NCI-H2227 (cell line): ENCODE data around the gene ARL4C.

Source experiments
- DNase-seq: peaks from one replicate; lab custom pipeline; 2025; ENCODE audit not compliant: unreplicated experiment; lab: John Stamatoyannopoulos, UW

The ARL4C gene, protein sequence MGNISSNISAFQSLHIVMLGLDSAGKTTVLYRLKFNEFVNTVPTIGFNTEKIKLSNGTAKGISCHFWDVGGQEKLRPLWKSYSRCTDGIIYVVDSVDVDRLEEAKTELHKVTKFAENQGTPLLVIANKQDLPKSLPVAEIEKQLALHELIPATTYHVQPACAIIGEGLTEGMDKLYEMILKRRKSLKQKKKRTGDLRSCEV

DNA sequence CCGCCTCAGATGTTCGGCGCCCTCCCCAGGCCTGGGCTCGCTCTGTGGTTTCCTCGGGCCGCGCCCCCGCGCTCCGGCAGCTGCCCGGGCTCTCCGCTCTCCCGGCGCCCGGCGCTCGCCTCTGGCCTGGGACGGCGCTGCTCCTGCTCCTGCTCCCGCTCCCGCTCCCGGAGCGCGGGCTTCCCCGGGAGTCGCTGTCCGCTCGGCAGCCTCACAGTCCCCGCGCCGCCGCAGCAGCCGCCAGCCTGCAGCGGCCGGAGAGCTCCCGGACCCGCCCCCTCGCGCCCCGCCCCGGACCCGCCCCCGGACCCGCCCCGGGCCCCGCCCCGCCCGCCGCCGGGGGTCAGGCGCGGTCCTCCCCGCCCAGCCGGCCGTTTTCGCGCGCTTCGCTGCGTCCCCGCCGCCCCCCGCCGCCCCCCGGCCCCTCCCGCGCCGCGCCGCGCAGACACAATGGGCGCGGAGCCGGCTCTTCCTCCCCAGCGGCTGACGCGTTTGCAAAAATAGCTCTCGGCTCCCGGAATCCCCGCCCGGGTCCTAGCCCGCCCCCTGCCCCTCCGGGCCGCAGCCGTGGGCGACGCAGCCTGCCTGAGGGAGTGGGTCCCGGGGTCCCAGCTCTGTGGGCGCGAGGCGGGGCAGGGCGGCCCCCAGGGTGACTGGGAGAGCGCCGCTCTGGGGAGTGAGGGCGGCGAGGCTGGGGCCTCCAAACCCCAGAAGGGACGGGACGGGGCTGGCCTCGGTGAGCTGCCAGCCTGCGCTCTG lies at the start of gene ARL4C:
Gene ARL4C (minus strand): TSS at position 247 of the 759 bp plus-strand sequence. CDS start 495 bp downstream, outside the sequence.
- peak; percentile 89 for DNase-seq

DNA sequence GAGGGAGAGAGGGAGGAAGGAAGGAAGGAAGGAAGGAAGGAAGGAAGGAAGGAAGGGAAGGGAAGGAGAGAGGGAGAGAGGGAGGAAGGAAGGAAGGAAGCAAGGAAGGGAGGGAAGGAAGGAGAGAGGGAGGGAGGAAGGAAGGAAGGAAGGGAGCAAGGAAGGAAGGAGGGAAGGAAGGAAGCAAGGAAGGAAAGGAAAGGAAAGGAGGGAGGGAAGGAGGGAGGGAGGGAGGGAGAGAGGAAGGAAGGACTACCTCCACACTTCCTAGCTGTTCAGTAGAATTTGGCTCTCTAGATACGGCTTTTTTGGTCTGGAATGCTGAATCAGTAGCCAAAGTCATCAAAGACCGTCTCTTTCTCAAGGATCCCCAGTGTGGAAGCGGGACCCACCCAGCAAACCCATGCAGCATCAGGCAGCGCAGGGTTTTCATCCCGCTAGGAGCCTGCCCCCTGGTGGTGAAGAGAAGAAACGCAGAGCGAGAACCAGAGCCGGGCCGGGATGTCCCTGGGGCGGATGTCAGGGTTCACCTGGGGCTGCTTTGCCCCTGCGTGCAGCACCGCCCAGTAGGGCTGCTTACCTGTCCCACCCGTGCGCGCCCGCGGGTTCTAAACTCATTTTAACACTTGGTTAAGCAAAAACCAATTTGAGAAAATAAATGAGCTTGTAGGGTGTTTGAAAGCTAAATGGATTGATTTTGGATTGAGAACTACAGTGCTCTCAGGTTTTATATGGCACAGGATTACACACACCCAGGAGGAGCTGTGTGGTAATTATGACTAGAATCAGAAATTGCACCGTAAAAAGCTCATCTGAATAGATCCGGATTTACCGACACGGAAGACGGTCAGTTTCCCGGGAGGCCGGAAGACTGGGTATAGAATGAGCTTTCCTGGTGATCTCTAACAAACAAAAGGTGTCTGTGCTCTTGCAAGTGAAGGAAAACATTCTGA lies 48.1 kb upstream of the ARL4C start:
- peak; percentile 89 for DNase-seq

DNA sequence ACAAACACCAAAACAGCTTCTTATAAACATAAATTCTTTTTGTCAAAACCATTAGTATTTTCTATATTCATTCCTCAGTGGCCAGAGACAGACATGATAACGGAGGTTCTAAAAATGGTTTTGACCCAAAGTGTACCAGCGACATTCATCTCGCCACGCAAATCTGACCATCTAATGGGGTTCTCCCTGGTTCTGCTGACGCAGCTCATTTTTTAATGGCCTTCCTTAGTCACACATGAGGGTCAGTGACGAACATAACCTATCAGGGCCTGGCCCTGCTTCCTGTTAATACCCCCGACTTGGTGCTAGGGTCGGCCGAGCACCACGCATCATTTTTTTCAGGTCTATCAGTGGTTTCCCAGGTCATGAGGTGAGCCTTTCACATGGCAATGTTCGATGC lies 45.9 kb upstream of the ARL4C start:
- DNase-seq = no peak

DNA sequence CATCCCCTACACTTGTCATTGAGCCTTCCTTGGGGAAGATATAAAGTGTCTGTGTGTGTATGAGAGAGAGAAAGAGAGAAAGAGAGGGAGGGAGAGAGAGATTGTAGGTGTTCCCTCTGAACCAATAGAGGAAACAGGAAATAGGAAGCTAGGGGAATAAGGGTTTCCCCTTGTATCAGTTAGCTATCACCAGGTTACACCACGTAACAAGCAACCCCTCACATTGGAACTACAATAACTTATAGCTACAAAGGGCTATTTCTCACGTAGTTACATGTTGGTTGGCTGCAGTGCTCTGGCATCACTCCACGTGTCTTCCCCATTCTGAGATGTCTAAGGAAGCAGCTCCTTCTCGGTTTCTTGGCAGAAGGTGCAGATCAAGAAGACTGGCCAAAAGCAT lies 41.0 kb upstream of the ARL4C start:
- DNase-seq = no peak

DNA sequence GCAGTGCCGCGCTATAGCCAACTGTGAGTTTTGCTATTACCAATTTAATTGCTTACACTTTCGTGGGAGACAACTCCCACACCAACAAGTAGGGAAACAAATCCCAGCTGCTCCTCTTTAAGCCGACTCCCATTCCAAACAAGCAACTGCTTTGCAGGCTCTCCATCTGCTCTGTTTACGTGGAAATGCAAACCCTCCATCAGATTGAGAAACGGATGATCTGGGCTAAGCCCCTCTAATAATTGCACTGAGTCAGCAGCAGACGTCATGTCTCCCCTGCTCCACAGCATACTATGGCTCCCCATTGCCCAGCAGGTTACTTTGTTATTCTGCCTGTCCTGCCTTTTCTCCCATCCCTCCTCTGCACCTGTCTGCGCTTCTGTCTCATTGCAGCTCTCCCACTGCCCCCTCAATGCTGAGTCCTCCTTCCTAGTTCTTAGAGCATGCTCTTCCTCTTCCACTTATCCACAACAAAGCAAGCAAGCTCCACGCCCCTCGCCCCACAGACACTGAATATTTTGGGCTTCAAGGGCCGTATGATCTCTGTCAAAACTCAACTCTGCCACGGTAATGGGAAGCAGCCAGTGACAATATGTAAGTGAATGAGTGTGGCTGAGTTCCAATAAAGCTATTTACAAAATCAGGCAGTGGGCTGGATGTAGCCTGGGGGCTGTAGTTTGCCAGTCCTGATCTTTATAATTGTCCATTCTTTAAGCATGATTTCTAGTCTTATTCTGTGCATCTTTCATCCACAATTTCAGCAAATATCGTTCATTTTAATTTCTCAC lies 39.5 kb upstream of the ARL4C start:
- DNase-seq = no peak

DNA sequence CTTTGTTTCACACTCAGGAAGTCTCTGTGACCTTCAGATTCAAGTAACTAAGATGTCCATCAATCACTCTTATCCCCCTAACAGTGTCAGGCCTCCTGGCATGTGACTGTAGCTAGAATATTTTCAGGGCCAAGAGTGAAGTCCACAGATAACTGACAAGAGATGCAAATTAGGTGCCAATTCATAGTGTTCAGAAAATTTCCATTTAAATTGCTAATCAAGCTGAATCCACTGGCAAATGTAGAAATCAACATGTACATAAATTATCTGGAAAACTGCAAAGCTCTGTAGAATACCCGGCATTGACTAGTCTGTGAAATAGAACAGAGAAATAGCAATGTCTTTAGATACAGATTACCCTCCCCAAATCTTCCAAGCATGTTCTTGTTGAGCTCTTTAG lies 38.6 kb upstream of the ARL4C start:
- DNase-seq = no peak

DNA sequence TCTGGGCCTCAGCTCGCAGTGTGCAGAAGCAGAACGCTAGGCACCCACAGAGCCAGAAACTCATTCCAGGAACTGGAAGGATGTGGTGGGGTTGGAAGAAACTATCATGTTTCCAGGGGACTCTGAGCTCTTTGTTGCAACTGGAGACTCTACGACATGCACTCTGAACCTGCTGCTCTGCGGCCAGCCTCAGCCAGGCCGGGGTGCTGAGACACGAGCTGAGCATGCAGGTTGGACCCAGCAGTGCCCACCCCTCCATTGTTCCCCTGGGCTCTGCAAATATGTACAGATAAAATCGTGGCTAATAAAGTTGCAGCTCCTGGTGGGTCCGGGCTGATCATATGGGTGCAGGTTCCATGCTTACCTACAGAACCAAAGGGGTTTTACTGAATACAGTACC lies 37.6 kb upstream of the ARL4C start:
- DNase-seq = no peak

DNA sequence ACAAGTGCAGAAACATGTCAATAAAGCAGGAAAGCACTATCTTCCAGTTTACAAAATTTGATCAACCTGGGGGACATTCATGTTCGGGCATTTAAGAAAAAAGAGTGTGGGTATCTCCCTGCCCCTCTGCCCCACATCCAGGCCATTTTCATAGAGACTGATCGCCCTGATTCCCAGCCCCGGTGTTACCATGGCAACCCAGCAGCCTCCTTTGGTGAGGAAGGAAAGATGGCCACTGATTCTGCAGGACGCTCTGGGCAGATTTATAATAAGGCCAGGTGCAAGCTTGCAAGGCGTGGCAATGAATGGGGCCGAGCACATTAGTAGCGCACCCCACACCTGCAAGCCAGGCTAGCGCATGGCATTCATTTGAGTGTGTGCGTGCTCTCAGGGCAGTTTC lies 36.7 kb upstream of the ARL4C start:
- DNase-seq = peak; percentile 55

DNA sequence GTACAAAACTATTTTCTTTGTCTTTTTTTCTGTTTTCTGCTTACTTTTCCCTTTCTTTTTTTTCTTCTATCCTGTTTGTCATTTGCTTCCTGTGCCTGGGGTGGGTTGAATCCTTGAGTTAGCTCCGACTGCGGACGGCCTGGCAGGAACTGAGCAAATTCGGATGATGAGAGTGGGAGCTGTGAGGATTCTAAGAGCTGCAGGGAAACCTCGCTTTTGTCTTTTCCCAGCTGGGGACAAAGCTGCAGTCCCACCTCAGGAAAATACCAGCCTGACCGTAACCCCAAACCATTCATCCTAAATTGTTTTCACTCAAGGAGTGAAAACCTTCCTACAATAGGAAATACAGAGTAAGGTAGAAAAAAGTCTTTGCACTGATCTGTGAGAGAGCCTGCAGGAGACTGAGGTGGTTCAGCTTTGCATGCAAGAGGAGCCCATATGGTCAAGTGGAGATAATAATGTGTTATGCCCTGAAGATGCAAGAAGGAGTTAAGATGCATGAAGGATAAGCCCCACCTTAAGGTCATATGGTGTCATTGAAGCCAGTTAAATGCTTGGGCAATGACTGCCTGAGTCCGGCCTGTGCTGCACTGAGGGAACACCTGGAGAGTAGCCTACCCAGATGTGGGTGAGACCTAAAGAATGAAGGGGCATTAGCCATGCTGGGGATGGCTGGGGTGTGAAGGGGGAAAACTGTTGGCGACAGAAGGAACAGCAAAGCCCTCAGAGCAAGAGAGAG lies 31.7 kb upstream of the ARL4C start:
- DNase-seq = peak; percentile 75

DNA sequence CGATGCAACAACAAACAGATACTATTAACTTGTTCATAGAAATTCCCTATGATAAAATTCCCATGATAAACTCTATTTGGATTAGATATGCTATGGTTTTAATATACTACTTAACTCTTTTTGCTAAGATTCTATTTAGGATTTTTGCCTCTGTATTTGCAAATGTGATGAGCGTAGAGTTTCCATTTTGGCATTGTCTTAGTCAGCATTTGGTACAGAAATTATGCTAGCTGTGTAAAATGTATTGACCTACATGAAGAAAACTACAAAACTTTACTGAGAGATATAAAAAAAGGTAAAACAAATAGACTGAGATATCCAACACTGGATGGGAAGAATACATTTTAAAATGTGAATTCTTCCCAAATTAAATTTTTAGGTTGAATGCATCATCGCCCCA lies 29.8 kb upstream of the ARL4C start:
- DNase-seq = no peak

DNA sequence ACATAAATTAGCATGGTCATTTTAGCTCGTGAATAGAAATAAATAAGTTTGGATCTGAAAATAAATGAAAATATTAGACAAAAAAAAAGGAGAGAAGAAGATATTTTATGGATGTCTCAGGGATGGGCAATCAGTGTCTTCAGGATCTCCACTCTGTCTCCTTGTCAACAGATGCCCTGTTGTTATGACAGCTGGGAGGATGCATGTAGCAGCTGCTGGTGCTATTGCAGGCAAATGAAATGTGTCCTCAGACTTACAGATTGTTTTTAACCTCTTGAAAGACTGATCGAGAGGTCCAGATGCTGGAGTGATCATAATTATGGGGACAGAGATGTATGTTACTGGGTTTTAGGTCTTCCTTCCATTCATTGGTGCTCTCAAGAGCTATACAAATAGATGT lies 24.7 kb upstream of the ARL4C start:
- DNase-seq = peak; percentile 90

DNA sequence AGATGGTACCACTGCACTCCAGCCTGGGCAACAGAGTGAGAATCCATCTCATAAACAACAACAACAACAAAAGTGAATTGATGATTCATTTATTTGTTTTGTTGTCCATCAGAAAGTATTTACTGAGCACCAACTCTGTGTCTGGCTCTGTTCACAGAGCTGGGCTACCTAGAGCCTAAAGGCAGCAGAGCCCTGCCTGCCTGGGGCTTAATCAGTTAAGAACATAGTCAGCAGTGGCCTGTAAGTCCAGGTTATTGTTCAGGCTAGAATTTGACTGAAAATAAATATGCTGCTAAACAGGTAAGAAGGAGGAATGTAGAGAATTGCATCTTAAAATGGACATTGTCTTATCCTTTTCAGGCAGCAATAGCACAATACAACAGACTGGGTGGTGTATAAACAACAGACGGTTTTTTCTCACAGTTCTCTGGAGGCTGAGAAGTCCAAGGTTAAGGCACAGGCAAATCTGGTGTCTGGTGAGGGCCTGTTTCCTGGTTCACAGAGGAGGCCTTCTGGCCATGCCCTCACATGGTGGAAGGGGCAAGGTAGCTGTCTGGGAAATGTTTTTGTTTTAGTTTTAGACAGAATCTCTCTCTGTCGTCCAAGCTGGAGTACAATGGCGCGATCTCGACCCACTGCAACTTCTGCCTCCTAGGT lies 22.2 kb upstream of the ARL4C start:
- DNase-seq = no peak

DNA sequence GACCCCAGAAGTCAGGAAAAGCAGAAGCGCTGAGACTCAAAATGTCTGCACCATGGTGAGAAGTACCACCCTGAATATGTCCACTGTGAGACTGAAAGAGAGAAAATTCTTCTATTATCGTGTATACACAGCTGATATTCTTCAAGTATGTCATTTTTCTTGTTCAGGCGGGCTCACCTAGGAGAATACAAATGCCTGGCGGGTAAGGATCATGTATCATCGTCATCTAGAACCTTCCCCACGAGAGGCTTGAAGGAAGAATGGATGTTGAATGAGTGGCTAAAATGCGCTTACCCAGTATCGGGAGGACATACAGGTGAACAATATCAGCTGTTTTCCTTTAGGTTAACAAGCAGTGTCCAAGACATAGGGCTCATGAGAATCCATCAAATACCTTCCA lies 21.1 kb upstream of the ARL4C start:
- no peak for DNase-seq

DNA sequence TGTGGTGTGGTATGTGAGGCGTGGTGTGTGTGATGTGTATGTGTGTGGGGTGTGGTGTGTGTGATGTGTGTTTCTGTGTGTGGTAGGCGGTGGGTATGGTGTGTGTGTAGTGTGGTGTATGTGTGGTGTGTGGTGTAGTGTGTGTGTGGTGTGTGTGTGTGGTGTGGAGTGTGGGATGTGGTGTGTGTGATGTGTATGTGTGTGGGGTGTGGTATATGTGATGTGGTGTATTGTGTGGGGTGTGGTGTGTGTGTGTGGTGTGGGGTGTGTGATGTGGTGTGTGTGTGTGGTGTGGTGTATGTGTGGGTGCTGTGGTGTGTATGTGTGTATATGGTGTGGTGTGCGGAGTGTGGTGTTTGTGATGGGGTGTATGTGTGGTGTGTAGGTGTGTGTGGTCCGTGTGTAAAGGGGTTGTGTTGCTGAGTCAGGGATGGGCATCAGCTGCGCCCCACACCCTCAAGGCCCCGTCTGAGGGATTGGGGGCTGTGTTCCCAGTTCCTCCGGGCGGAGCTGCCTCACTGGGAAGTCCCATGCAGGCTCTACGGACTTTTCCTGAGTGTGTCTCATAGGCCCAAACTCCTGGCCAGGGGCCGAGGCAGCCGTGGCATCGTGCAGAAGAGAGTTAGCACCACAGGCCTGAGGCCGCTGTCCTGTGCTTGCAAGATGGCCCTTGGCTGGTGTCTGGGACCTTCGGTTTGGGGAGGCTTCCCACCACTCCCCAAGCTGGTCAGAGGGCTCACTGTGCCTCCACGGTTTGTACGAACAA lies 18.2 kb upstream of the ARL4C start:
- no peak for DNase-seq

DNA sequence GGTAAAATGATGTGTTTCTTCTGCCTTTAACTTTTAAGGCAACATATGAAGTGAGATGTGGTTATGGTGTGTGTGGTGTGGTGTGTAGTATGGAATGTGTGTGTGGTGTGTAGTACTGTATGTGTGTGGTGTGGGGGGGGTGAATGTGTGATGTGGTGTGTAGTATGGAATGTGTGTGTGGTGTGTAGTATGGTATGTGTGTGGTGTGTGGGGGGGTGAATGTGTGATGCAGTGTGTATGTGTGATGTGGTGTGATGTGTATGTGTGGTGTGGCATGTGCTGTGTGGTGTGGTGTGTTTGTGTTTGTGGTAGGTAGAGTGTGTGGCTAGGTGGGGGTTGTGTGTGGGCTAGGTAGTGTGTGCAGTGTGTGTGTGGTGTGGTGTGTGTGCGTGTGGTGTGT lies 17.2 kb upstream of the ARL4C start:
- peak; percentile 38 for DNase-seq

DNA sequence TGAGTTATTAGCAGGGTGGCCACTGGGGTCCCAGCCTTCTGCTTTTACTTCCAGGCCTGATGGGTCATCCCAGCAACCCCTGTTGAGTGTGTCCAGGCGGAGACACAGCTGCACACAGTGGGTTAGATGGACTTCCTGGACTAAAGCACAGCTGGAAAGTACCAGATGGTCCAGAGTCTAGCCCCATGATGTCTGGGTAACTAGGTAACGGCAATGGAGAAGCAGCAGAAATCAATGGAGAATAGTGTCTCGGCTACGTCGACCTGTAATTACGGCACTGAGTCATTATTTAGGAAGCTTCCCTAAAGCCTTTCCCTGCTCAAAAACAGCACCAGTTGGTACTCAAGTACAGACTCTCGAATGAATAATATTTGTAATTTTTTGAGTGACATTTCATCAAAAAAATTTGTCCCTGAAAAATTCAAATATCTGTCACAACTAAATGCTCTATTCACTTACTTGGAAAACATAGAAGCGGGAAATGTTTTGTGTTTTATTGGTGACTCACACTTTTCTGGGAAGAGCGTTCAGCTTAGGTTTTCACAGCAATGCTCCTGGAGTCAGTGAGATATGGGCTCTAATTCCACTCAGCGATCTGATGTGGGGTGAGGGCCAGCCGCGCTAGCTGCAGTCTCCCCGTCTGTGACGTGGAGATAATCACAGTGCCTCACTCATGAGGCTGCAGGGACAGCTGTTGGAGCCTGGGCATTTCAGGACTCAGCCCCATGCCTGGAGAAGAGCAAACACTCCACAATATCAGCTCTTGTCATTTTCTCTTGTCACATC lies 16.2 kb upstream of the ARL4C start:
- DNase-seq = peak; percentile 94

DNA sequence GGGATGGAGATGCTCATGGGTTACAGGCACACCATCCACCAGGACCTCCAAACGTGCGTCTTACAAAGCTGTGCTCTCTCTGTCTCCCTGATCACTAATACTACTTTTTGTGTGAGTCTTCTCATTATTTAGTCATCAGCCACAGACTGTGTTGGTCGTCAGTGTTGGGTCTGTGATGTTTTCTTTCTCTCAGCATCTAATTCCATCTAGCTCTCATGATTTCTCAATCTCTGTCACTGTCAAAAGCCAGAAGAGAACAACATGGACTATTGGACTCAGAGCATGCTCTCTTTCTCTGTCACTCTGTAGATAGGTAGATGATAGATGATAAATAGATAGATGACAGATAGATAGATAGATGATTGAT lies 6.0 kb upstream of the ARL4C start:
- DNase-seq = no peak

DNA sequence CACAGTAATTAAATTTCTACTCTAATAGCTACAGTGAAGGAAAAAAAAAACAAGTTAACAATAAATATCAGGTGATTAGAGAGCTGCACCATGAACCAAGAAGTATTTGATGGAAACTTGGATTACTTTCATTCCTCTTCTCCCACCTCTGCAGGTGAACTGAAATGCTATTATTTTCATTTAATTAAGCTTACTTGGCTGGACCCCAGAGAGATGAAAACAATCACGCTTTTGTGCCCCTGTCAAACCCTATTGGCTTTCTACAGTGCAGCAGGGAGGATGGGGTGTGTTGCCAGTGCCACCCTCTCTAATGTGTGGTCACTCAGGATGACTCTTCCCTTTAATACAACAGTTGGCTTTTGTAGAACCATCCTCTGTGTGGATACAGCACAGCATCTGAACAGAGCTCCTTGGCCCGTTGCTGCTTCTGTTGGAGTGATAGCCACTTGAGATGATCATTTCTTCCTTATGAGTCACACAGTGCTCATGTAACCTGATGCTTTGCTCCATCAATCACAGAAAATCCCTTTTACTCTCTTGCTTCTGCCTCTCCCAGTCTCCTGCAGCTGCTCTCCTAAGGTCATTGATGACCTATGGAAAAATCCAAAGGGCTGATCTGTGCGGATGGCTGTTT lies 5.5 kb upstream of the ARL4C start:
- peak; percentile 36 for DNase-seq
